Fibroblast of pulmonary artery (primary cell): Measurements from ENCODE around the gene ACTA1.
"Not testable (repeated sequence)": the region's sequence is repeated elsewhere in the genome, so short reads cannot be mapped to it uniquely, and the experiment has no call there.

Experiments used
- DNase-seq: peaks from one replicate; pipeline ENCODE4 v3.0.0-alpha.2; 2010; ENCODE audit warnings: low read depth
- H3K4me3 ChIP-seq: replicated peaks from 2 replicates; pipeline ENCODE4 v1.5.1; 2011; ENCODE audit warnings: low read depth, mild to moderate bottlenecking, control low read depth, low read length, moderate library complexity
- TF ChIP-seq, protein P1 (sequence below): IDR thresholded peaks from 2 replicates; pipeline ENCODE4 v1.5.1; 2011; ENCODE audit warnings: mild to moderate bottlenecking, control low read depth, low read length, inconsistent platforms; ENCODE audit errors: missing control alignments

Gene ACTA1

DNA sequence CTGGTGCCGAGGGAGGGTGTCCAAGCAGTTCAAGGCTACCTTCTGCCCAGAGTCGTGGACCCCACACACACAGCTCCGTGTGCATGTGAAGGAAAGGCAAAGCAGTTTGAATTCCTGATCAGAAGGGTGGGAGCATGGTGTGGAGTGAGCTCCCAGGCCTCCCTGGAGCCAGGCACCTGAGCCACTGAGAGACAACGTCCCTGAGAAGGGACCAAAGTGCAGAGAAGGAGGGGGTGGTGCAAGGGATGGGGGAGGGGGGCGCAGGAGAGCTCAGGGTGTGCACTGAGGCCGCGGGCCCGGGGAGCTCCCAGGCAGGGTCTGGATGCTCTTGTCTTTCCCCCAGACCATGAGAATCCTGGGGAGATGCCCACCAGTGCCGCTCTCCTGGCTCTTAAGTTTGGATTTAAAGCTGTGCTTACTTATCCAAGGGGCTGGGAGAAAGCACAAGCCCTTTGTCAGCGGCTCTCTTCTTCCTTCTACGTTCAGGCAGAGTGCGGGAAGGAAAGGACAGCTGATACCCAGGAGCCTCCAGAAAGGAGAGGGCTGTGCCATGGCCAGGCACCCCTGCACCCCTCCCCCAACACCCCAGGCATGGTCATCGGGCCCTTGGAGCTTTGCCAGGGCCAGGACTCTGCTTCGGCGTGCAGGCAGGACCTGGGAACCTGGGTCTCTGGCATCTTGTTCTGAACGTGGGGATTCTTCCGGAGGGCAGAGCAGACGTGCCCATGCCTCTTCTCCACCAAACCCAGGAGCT lies 24.1 kb downstream of the ACTA1 start:
- H3K4me3 ChIP-seq, result no peak overlapping the region
- DNase-seq, result no peak
- TF ChIP-seq, protein P1, sequence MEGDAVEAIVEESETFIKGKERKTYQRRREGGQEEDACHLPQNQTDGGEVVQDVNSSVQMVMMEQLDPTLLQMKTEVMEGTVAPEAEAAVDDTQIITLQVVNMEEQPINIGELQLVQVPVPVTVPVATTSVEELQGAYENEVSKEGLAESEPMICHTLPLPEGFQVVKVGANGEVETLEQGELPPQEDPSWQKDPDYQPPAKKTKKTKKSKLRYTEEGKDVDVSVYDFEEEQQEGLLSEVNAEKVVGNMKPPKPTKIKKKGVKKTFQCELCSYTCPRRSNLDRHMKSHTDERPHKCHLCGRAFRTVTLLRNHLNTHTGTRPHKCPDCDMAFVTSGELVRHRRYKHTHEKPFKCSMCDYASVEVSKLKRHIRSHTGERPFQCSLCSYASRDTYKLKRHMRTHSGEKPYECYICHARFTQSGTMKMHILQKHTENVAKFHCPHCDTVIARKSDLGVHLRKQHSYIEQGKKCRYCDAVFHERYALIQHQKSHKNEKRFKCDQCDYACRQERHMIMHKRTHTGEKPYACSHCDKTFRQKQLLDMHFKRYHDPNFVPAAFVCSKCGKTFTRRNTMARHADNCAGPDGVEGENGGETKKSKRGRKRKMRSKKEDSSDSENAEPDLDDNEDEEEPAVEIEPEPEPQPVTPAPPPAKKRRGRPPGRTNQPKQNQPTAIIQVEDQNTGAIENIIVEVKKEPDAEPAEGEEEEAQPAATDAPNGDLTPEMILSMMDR, result no peak

DNA sequence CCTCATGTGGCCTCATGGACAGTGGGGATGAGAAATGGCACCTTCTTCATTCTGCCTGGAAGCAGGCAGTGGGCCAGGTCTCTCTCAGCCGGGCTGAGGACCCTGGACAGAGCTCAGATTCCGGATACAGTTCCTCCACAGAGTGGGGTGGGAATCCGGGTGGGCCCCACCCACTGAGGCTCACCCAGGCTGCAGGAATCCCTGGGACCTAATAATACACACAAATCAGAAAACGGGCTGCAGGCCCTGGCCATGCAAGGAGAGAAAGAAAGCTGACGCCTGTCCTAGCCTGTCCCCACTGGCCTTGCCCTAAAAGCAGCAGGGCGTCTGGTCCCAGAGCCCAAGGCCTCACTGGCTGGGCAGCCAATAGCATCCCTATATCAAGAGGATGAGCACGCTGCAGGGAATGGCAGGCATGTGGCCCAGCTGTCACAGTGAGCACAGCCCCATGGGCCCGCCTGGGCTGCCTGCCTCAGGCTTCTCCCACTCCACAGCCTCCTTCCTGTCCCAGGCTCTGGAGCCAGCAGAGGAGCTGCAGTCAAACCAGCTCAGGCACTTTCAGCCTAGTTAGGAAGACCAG lies 25.3 kb downstream of the ACTA1 start:
- H3K4me3 ChIP-seq, result no peak overlapping the region
- TF ChIP-seq, protein P1, result no peak
- DNase-seq, result no peak

DNA sequence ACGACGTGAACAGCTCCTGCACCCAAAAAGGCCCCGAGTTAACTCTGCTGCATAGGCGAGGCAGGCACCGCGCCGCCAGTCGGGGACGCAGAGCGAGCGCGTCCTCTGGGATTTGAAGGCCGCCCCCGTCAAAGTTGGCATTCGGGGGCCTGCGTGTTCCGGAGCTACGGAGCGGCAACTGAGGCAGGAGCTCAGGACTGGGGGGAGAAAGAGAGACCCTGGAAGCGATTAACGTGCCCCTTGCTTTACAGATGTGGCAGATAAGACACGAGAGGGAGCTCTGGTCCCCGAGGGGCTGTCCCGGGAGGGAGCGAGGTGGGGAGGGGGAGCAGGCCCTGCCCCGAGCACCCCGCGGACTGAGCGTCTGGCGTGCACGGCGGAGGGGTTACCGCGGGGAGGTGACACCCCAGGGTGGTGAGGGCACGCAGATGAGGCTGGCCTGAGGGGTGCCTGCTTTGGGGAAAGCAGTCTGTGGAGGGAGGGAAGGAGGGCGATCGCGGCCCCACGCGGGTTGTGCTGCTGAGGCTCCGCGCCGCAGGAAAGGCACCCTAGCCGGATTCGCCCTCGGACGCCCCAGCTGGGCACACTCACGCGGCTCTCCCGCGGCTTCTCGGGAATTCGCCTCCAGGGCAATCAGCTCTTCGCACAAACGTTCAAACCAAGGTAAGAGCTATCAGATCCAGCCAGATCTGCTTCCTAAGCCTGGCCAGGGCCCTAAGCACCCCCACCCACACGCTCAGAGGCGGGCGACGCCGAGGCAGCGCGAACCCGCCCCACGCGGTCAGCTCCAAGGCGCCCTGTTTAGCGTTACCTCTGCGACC lies 26.5 kb downstream of the ACTA1 start:
- DNase-seq, result no peak
- TF ChIP-seq, protein P1, result no peak
- H3K4me3 ChIP-seq, result no peak overlapping the region

DNA sequence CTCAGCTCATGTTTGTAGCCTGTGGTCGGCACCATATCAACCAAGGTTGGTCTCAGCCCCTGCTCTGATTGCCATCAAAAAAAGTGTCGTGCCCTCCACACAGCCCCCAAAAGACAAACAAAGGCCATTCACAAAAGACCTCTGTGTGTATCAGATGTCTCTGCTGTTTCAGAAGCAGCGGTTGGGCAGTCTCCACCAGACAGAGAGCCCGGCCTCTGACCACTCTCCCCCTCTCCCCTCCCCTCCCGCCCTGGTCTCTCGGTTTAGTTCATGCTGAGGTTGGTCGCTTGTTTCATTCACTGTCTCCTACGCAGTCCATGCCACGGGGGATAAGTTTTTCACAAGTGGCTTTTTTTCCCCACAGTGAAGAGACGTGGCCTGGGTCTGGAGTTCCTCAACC lies 27.1 kb downstream of the ACTA1 start:
- no peak for DNase-seq
- TF ChIP-seq, protein P1, result no peak

DNA sequence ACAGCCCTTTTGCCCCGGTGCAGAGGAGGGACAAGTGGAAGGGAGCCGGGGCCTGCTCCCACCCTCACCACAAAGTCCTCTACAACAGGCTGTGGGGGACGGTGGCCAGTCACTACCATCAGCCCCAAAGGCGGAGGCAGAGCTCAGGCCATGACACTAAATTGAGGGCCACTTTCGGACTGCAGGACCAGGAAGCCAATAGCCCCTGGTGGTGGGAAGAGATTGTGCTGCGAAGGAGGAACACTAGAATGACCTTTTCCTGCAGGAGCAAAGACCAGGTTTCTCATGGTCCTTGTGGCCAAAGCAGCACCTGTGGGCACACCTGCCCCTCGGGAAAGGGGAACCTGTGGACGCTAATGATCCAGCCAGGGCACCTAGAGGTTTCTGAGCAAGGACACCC lies 30.3 kb downstream of the ACTA1 start:
- no peak overlapping the region for H3K4me3 ChIP-seq
- TF ChIP-seq, protein P1, result no peak
- no peak for DNase-seq

More for the DNA sequence above, 27.1 kb downstream of the ACTA1 start:
- no peak overlapping the region for H3K4me3 ChIP-seq

DNA sequence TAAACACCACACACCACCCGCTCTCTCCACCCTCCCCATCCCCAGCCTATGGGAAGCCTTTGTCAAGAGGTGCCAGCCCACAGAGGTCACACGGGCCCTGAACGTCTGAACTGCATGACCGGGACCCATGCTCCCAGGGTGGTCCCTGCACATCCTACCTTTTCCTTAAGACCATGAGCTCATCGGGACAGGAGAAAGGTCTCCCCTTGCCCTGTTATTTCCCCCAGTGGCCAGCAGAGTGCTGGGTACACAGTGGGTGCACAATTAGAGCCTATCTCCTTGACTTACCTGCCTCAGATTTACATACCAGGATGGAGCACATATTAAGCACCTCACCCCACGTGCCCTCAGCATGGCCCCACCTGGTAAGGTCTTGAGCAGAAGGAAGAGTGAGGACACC lies 30.9 kb downstream of the ACTA1 start:
- H3K4me3 ChIP-seq, result no peak overlapping the region
- TF ChIP-seq, protein P1, result no peak
- no peak for DNase-seq

DNA sequence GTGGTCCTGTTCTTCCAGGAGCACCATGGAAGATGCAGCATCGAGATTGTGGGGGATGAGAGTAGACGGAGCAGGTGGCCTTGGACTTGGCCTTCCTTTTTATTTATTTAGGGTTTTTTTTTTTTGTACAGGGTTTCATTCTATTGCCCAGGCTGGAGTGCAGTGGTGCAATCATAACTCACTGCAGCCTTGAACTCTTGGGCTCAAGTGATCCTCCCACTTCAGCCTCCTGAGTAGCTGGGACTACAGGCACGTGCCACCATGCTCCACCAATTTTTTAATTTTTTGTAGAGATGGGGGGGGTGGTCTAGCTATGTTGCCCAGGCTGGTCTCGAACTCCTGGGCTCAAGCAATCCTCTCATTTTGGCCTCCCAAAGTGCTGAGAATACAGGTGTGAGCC lies 31.6 kb downstream of the ACTA1 start:
- DNase-seq, H3K4me3 ChIP-seq: not testable (repeated sequence)
